IPS-11a (cell line): ENCODE data around the gene CYP2B6.
"Not testable (repeated sequence)": the region's sequence is repeated elsewhere in the genome, so short reads cannot be mapped to it uniquely, and the experiment has no call there.

Experiments used
- H3K4me3 ChIP-seq: one replicate; pipeline ENCODE4 v1.5.1; 2013; ENCODE audit warnings: low read depth, low read length, control low read depth

CYP2B6 gene

DNA sequence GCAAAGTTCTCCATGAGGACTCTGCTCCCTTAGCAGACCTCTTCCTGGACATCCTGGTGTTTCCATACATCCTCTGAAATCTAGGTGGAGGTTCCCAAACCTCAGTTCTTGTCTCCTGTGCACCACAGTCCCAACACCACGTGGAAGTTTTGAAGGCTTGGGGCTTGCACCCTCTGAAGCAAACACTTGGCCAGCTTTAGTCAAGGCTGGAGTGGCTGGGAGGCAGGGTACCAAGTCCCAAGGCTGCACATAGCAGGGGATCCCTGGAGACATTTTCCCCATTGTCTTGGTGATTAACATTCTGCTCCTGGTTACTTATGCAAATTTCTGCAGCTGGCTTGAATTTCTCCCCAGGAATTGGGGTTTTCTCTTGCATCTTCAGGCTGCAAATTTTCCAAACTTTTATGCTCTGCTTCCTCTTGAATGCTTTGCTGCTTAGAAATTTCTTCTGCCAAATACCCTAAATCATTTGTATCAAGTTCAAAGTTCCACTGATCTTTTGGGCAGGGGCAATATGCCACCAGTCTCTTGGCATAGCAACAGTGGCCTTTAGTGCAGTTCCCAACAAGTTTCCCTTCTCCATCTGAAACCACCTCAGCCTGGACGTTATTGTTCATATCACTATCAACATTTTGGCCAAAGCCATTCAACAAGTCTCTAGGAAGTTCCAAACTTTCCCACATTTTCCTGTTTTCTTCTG lies 10.2 kb upstream of the CYP2B6 start:
- H3K4me3 ChIP-seq, result not testable (repeated sequence)

DNA sequence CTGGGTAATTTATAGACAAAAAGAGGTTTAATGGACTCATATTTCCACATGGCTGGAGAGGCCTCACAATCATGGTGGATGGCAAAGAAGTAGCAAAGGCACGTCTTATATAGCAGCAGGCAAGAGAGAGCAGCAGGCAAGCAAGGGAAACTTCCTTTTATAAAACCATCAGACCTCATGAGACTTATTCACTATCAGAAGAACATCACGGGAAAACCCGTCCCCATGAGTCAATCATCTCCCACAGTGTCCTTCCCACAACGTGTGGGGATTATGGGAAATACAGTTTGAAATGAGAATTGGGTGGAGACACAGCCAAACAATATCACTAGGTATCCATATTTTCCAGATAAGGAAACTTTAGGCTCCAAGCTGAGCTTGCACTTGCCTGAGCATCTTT lies 9.5 kb upstream of the CYP2B6 start:
- H3K4me3 ChIP-seq, result no peak overlapping the region

DNA sequence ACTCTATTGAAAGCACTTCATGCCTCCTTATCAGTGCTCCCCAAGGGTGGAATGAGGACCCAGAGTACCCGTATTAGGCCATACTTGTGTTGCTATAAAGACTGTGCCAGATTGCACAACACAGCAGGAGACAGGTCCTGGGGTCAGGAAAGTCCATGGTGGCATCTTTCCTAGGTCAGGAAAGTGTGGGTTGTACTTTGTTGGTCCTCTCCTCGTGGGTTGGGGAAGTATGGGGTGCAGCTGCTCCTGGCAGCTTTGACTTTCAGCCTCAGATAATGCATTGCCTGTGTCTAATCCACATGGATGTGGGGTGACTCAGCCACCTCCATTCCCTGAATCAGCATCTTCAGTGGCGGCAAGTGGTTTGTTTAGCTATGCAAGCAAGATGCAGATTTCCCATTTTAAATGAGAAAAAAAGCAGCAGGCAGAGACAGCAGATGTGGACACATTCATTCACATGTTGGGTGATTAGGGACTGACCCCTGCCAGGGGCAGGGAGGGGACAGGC lies 8.4 kb upstream of the CYP2B6 start:
- H3K4me3 ChIP-seq, result no peak overlapping the region

DNA sequence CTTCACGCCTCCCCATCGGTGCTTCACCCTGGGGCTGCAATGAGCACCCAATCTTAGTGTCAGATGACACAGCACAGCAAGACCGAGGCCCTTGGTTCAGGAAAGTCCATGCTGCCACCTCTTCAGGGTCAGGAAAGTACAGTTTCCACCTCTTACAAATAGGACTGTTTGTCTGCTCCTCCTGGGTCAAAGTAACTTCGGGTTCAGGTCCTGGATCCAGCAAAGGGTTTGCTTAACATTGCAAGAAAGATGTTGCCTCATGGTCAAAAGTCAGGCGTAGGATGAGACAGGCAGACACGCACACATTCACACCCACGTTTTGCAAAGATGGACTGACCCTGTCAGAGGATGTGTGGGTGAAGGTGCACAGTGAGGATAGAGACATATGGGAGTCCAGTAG lies 1.6 kb upstream of the CYP2B6 start:
- H3K4me3 ChIP-seq, result no peak overlapping the region

DNA sequence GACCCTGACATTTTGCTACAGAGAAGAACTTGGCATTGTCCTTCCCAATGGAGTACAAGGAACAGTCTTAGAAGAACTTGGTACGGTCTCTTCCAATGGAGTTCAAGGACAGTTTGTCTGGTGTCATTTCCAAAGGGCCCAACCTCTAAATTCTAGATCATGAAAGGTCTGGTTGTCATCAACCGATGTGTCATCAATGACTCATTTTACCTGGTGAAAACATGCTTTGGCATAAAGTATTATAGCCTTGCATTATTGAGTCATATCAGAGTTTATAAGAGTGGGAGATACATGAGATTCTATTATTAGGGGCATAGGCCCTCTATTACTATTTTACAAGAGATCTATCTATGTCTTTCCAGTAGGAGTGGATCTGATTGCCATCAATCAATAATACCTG lies 4.3 kb downstream of the CYP2B6 start:
- no peak overlapping the region for H3K4me3 ChIP-seq

DNA sequence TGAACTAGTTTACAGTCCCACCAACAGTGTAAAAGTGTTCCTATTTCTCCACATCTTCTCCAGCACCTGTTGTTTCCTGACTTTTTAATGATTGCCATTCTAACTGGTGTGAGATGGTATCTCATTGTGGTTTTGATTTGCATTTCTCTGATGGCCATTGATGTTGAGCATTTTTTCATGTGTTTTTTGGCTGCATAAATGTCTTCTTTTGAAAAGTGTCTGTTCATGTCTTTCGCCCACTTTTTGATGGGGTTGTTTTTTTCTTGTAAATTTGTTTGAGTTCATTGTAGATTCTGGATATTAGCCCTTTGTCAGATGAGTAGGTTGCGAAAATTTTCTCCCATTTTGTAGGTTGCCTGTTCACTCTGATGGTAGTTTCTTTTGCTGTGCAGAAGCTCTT lies 7.9 kb downstream of the CYP2B6 start:
- not testable (repeated sequence) for H3K4me3 ChIP-seq

DNA sequence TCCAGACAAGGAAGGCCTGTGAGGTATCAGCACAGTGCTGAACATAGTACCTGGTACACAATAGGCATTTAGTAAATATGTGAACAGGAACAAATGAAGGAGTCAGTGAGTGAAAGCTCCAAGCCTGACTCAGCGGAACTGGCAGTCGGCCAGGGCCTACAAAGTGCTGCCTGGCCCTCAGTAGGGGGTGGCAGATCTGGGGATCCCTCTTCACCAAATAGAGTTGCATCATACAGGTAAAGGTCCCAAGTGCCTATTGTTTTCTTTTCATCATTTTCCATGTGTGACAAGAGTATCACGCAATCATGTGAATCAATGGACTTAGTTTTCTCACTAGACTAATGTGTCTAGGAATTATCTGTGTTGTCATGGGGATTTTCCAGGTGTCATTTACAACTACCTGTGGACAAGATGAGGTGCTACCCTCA lies 9.2 kb downstream of the CYP2B6 start:
- no peak overlapping the region for H3K4me3 ChIP-seq

DNA sequence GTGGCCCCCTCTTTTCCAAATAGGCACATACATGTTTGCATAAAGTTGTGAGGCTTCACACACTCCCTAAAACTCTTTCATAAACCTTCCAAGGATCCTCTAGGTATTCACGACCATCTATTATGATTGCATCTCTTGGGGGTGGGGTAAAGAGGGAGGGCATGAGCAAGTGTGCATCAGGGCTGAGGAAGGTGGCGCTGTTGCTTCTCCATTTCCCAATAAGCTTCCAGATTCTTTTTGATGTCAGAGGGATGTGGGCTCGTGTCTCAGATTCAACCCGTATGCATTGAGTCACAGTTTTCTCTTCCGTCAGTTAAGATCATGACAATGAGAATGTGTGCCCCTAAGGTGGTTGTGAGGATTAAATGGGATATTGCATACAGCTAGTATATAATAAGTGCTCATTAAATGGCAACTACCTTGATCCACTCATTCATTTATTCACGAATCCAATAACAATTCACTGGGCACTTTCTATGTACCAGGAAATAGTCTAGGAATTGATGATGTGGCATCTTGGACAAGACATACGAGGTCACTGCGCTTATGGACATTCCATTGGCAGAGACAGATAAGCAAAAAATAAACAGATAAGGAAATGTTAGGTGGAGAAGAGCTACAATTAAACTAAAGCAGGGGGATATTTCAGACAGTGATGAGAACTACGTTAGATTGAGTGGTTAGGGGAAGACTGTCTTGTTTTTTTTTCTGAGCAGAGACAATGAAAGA lies 10.3 kb downstream of the CYP2B6 start:
- H3K4me3 ChIP-seq, result no peak overlapping the region

DNA sequence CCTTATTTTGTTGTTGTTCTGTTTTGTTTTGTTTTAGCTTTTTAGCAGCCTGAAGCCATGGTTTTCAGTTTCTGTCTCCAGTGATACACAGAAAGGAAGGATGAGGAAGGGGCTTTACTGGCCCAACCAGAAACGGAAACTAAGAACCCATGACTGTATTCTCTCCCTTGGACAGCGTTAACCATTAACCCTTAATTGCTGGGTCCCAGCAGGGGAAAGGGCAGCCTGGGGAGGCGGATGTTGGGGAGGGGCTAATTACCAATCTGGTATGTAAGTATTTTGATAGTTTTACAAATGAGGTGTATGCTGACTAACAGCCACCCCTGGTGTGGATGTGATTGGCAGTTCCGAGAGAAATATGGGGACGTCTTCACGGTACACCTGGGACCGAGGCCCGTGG lies 12.6 kb downstream of the CYP2B6 start:
- not testable (repeated sequence) for H3K4me3 ChIP-seq

DNA sequence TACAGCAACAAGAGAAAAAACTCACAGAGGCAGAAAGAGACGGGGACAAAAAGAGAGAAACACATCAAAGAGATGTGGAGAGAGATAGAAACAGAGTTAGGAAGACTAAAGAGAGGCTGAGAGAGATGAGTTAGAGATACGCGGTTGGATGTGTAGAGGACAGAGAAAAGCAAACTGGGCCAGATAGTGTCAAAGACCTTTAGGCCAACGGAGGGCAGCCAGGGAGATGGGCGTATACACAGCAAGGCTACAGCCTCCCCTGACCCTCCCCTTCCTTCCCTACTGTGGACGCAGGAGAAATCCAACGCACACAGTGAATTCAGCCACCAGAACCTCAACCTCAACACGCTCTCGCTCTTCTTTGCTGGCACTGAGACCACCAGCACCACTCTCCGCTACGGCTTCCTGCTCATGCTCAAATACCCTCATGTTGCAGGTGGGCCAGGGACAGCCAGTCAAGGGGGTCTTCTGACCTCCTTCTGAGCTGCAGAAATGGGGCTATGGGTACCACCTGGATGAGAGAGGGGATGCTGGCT lies 18.7 kb downstream of the CYP2B6 start:
- no peak overlapping the region for H3K4me3 ChIP-seq

DNA sequence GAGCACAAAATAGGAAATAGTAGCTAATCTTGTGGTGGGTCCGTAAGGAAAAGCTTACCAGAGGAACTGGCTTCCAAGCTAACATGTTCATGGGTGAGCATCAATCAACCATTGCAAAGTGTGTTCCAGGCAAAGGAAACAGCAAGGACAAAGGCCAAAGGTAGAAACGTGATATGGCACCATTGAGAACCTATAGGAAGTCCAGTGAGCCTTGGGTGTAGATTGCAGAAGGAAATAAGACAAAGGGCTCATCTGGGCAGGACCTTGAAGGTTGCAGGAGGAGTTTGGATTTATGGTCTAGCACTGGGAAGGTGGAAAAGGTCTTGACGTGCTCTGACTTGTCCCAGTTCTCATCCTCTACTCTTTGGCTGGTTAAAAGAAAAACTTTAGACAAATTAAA lies 22.3 kb downstream of the CYP2B6 start:
- H3K4me3 ChIP-seq, result no peak overlapping the region

DNA sequence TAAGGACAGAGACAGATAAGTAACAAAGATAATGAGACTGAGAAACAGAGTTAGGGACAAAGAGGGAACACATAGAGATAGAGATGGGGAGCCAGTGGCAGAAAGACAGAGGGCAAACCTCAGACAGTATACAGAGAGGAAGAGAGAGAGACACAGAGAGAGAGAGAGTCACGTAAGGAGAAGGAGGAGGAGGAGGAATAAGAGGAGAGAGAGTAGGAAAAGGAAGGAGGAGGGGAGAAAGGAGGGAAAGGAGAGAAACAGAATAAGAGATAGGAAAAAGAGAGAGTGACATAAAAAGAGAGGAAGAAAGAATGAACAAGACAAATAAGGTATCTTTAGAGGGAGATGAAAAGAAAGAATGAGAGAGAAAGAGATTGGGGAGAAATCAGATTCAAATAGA lies 23.6 kb downstream of the CYP2B6 start:
- no peak overlapping the region for H3K4me3 ChIP-seq

DNA sequence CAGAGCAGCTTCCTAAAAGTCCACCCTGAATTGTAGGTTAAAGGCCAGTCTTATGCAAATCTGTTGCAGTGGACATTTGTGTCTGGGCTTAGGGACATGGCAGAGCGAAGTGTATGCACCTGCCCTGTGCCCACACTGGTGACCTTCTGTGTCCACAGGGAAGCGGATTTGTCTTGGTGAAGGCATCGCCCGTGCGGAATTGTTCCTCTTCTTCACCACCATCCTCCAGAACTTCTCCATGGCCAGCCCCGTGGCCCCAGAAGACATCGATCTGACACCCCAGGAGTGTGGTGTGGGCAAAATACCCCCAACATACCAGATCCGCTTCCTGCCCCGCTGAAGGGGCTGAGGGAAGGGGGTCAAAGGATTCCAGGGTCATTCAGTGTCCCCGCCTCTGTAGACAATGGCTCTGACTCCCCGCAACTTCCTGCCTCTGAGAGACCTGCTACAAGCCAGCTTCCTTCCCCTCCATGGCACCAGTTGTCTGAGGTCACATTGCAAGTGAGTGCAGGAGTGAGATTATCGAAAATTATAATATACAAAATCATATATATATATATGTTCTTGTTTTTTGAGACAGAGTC lies 25.5 kb downstream of the CYP2B6 start:
- no peak overlapping the region for H3K4me3 ChIP-seq

DNA sequence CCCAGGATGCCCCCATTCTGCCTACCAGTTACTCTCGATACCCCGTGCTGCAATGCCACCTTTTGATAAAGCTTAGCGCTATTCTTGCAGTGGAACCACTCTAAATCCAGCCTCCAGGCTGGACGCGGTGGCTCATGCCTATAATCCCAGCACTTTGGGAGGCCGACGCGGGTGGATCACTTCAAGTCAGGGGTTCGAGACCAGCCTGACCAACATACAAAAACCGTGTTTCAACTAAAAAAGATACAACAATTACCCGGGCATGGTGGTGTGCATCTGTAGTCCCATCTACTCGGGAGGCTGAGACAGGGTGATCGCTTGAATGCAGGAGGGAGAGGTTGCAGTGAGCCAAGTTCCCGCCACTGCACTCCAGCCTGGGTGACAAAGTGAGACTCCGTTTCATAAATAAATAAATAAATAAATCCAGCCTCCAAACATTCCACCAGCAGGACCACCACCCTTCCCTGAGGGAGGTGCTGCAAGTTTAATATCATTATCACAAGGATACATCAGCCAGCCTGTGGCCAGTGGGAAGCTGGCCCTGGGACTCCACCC lies 27.7 kb downstream of the CYP2B6 start:
- H3K4me3 ChIP-seq, result no peak overlapping the region

DNA sequence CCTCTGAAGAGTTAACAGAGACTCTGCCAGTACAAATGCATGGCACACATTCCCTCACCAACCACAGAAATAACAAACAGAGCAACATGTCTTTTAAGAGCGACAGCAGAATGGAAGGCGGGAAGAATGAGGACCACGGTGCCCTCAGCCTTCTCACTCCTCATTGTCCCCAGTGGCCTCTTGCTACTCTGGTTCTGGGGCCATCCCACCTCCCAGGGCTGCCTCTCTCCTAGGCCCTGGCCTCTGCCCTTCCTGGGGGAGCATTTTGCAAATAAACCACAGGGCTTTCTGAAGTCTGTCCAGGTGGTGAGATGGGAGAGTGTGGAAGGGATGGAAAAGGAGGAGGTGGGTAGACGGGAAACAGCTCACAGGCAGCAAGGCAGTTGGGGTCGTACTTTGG lies 28.3 kb downstream of the CYP2B6 start:
- H3K4me3 ChIP-seq, result no peak overlapping the region

DNA sequence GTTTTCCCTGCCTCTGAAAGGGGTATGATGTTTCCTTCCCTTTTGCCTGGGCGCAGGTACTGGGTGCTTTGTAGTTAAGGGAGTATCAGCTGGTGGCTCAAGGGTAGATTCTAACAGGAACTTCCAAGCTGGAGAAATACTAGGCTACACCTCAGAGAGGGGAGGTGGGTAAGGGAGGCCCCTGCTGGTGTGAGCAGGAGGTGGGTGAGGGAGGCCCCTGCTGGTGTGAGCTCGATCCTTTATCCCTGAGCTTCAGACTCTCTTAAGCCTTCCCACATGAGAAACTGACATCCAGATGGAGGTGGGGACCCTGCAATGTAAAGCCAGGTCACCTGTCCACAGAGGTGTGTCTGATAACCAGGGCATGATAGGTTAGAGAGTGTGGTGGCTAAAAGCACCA lies 32.1 kb downstream of the CYP2B6 start:
- no peak overlapping the region for H3K4me3 ChIP-seq

DNA sequence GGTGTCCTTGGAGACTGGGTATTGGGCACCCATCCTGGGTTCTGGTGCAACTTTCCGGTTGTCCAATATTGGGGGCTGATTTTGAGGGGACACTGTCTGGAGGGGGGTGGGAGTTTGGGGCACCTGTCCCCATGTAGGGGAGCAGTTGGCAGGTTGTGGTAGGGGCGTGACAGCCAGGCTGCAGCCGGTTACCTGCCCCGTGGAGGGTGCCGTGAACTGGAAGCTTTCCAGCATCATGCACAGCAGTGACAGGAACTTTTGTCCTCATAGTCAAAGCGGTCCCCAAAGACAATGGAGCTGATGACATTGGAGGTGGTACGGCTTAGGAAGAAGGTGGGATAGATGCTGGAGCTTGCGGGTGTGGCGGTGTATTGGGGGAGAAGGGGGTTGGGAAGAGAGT lies 34.3 kb downstream of the CYP2B6 start:
- no peak overlapping the region for H3K4me3 ChIP-seq

DNA sequence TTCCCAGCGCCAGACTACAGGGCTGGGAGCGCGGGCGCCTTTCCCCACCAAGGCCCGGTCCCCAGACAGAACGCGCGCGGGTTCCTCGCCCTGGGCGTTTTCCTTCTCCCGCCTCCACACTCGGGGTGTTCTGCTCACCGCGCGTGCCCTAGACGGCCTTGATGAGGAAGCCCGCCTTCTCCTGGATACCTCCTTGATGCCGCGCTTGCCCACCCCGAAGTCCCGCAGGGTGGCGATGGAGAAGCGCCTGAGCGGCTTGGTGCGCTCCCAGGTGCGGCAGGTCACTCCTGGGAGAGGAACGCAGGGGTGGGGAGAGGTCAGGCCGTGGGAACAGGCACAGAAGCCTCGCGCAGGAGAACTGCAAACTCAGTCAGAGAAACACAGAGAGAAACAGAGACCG lies 34.8 kb downstream of the CYP2B6 start:
- H3K4me3 ChIP-seq, result no peak overlapping the region

DNA sequence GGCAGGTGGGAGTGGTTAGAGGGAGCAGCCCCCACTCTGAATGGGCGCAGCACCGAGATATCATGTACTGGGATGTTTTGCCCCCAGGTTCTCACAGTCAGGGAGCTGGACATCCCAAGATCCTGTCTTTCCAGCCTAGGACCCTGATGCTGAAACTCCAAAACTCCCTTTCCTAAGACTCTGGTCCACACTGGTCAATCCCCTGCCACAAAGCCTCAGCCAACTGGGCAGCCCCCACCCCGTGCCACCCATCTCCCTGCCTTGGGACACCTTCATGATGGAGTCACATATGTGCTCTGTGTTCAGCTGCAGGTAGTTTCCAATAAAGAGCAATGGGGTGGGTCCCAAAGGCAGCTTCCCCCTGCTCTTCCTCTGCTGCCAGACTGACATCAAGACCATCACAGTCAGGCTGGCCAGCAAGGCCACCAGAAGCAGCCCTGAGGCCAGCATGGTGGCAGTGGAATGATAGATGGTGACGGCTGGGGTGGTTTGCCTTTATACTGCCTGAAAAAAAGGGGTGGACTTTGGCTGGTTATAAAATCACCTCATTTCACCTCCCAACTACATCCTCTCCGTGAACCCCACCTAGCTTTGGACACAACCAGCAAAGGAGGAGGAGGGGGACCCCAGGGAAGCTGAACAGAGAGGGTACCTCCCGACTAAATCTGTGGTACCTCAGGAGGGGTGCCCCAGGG lies 36.3 kb downstream of the CYP2B6 start:
- H3K4me3 ChIP-seq, result no peak overlapping the region

DNA sequence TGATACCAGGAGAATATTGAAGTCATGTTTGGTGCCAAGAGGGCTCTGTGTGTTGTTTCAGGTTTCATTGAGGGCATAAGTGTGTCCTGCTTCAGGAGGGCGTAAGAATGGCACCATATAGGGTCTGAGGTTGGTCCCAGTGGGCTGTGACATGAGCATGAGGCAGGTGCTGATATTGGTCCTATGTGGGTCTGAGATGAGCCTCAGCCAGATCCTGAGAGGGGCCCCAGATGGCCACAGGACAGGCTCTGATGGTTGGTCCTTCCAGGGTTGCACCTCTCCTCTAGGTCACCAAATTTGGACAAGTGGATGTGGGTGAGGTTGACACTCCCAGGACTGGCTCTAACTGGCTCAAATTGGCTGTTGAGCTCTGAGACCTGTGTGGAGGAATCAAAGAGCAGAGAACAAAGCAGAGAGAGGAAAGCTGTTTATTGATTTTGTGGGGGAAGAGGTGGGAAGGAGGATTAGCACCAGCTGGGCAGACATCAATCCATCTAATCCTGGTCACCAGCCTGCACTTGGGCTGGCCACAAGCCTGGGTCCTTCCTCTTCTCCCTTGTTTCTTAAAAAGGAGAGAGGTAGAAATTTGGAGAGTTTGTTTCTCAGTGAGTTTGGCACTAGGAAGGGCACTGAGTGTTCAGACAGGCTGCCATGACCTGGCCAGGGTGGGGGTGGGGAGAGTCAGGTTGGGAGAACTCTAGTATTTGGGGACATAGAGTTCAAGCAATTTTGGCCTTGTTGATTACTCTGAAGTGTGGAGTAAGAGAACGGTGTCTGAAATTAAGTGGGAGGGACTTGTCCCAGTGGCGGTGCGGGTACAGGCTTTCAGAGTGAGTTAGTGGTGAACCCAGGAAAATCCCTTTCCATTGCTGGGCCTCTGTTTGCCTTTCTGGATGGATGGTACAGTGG lies 38.7 kb downstream of the CYP2B6 start:
- H3K4me3 ChIP-seq, result no peak overlapping the region
